WERI-Rb-1 (cell line): ENCODE data around the gene ABCA7.

Experiments
- DNase-seq: peaks from one replicate; pipeline ENCODE4 v3.0.0-alpha.2; 2020
- H3K27ac ChIP-seq: fragments of 250-450 bp; sonication (Bioruptor Pico); 2 replicates; pipeline ENCODE4 v1.5.1; 2020; ENCODE audit warnings: mild to moderate bottlenecking, moderate library complexity
- H3K27me3 ChIP-seq: fragments of 250-450 bp; sonication (Bioruptor Pico); 2 replicates; pipeline ENCODE4 v1.5.1; 2021; ENCODE audit warnings: mild to moderate bottlenecking, low read depth, moderate library complexity; ENCODE audit not compliant: insufficient read depth, severe bottlenecking
- H3K36me3 ChIP-seq: fragments of 250-450 bp; sonication (Bioruptor Pico); 2 replicates; pipeline ENCODE4 v1.5.1; 2020; ENCODE audit warnings: mild to moderate bottlenecking, moderate library complexity
- H3K4me3 ChIP-seq: 2 replicates; pipeline ENCODE4 v1.5.1; 2011; ENCODE audit warnings: low read depth, mild to moderate bottlenecking, control low read depth, low read length
- H3K9me3 ChIP-seq: fragments of 250-450 bp; sonication (Bioruptor Pico); 2 replicates; pipeline ENCODE4 v1.5.1; 2021; ENCODE audit warnings: mild to moderate bottlenecking, moderate library complexity; ENCODE audit not compliant: severe bottlenecking
- CTCF ChIP-seq: IDR thresholded peaks from 2 replicates; pipeline ENCODE4 v1.5.1; 2011; ENCODE audit warnings: low read depth, mild to moderate bottlenecking, control low read depth, inconsistent platforms, low read length

ABCA7 gene

GRCh38 chr19:1097810-1098176, 57.9 kb downstream of the ABCA7 start:
- H3K36me3 ChIP-seq: peaks cover 14% of the 10 kb centered on the region; the same call in 1 of the 2 replicates
- H3K27me3 ChIP-seq: no peaks in the 10 kb centered on the region
- no peak for TF ChIP-seq CTCF
- no peak overlapping the region for H3K27ac ChIP-seq
- DNase-seq: no peak
- H3K9me3 ChIP-seq: peaks cover 2% of the 10 kb centered on the region
- H3K4me3 ChIP-seq: no peak overlapping the region

- DNase-seq: no peak
- no peak overlapping the region for H3K27ac ChIP-seq
- H3K4me3 ChIP-seq: no peak overlapping the region
- TF ChIP-seq CTCF: no peak
- peaks cover 9% of the 10 kb centered on the region; the same call in 1 of the 2 replicates for H3K36me3 ChIP-seq
- H3K9me3 ChIP-seq: peaks cover 2% of the 10 kb centered on the region
- no peaks in the 10 kb centered on the region for H3K27me3 ChIP-seq
Measured at GRCh38 chr19:1098177-1099051, 58.5 kb downstream of the ABCA7 start.

- Histone ChIP-seq H3K36me3 (peaks cover 10% of the 10 kb centered on the region), H3K9me3 (peaks cover 2% of the 10 kb centered on the region), H3K27ac (peak overlapping the region; percentile 66), H3K27me3 (no peaks in the 10 kb centered on the region), H3K4me3 (no peak overlapping the region)
- no peak for TF ChIP-seq CTCF
- no peak for DNase-seq
Measured at GRCh38 chr19:1101337-1101698, 61.4 kb downstream of the ABCA7 start.

GRCh38 chr19:1102407-1103131, 62.7 kb downstream of the ABCA7 start:
- no peaks in the 10 kb centered on the region for H3K27me3 ChIP-seq
- H3K36me3 ChIP-seq: peaks cover 20% of the 10 kb centered on the region
- peak overlapping the region; percentile 33; the same call in 1 of the 2 replicates for H3K27ac ChIP-seq
- peaks cover 2% of the 10 kb centered on the region for H3K9me3 ChIP-seq
- no peak for TF ChIP-seq CTCF
- H3K4me3 ChIP-seq: no peak overlapping the region
- DNase-seq: no peak

- H3K9me3 ChIP-seq: peaks cover 2% of the 10 kb centered on the region
- H3K4me3 ChIP-seq: peak overlapping the region; percentile 32
- TF ChIP-seq CTCF: no peak
- H3K27ac ChIP-seq: peak overlapping the region; percentile 31; the same call in 1 of the 2 replicates
- peaks cover 24% of the 10 kb centered on the region for H3K36me3 ChIP-seq
- no peaks in the 10 kb centered on the region for H3K27me3 ChIP-seq
- no peak for DNase-seq
Measured at GRCh38 chr19:1103132-1103707, 63.3 kb downstream of the ABCA7 start.
